ENCODE measurements around the gene PALLD. TPM values are rescaled to one million over a fixed set of nuclear protein-coding genes. Genes with fewer than 3 reads are reported as not detected.

PALLD gene
- total RNA-seq, 1 experiment from 2014 or later: 26.7 TPM

DNA sequence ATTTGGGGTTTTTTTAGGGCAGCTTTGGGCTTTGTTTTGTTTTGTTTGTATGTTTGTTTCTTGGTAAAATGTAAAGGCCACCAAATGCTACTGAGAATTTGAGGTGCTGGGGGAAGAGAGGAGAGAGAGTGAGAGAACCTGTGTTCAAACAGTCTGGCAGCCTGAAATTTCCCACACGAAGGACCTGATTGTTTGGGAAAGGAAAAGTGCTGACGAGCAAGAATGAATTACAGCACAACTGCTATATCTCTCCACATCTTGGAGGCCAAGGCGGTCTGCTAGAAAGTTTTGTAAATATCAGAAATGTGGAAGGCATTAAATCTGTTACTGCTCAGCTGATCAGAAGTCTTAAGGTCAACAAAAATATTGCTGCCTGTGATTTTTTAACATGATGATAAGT lies 170.5 kb downstream of the PALLD start:
- POLR2A ChIA-PET (ENCODE audit: unreplicated experiment): no interaction called here
- ATAC-seq: no peak
- no peak overlapping the region for H3K4me2 ChIP-seq (ENCODE audit: low read length)
- H2AFZ ChIP-seq (ENCODE audit: low read length): no peak overlapping the region
- no peaks in the 10 kb centered on the region for H3F3A ChIP-seq (ENCODE audit: low read length, unreplicated experiment)
- no peak overlapping the region for H3K27ac ChIP-seq (ENCODE audit: low read length)
- peaks cover 50% of the 10 kb centered on the region for H3K4me1 ChIP-seq (ENCODE audit: insufficient read depth, low read length)
- intact Hi-C loops (cut with micrococcal nuclease): no loop called here
- H3K36me3 ChIP-seq (ENCODE audit: low read depth, low read length): no peaks in the 10 kb centered on the region
- H3K9me2 ChIP-seq (replicated peaks; ENCODE audit: low read length): no peaks in the 10 kb centered on the region
- no peak overlapping the region for H3K4me3 ChIP-seq (ENCODE audit: low read length)
- H3K9me3 ChIP-seq (ENCODE audit: low read length): no peaks in the 10 kb centered on the region
- no peak for DNase-seq
- no peaks in the 10 kb centered on the region for H3K27me3 ChIP-seq (ENCODE audit: low read length)
- no peak overlapping the region for H3K9ac ChIP-seq (ENCODE audit: low read length)
- H4K20me1 ChIP-seq (ENCODE audit: low read length): no peaks in the 10 kb centered on the region
- no TSS peak for BruUV-seq (replicated peaks)
- TF ChIP-seq EZH2phosphoT487 (IDR thresholded peaks at IDR 0.05; ENCODE audit: borderline replicate concordance, low read length): no peak
- no peak for TF ChIP-seq EZH2 (IDR thresholded peaks at IDR 0.05; ENCODE audit: low read length, unreplicated experiment)
- TF ChIP-seq, protein P1, sequence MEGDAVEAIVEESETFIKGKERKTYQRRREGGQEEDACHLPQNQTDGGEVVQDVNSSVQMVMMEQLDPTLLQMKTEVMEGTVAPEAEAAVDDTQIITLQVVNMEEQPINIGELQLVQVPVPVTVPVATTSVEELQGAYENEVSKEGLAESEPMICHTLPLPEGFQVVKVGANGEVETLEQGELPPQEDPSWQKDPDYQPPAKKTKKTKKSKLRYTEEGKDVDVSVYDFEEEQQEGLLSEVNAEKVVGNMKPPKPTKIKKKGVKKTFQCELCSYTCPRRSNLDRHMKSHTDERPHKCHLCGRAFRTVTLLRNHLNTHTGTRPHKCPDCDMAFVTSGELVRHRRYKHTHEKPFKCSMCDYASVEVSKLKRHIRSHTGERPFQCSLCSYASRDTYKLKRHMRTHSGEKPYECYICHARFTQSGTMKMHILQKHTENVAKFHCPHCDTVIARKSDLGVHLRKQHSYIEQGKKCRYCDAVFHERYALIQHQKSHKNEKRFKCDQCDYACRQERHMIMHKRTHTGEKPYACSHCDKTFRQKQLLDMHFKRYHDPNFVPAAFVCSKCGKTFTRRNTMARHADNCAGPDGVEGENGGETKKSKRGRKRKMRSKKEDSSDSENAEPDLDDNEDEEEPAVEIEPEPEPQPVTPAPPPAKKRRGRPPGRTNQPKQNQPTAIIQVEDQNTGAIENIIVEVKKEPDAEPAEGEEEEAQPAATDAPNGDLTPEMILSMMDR (conservative IDR thresholded peaks at IDR 0.05; ENCODE audit: low read depth, low read length): no peak
- H3K79me2 ChIP-seq (ENCODE audit: low read length): peaks cover 32% of the 10 kb centered on the region
- CTCF ChIA-PET: no interaction called here

DNA sequence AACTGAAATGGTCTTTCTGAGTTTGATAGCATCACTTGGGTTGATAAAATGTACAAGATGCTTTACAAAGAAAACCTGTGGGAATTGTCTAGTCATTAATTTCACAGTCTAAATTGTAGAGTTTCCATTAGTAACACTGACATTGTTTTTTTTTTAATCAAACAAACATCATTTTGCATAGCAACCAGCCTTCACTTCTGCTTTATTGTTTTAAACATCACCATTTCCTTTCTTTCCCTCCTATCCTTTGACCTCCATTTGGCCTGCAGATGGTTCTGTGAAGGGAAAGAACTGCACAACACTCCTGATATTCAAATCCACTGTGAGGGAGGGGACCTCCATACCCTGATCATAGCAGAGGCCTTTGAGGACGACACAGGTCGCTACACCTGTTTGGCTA lies 171.1 kb downstream of the PALLD start:
- Histone ChIP-seq H3K9me2 (replicated peaks; ENCODE audit: low read length) (no peaks in the 10 kb centered on the region), H4K20me1 (ENCODE audit: low read length) (no peaks in the 10 kb centered on the region), H3K27ac (ENCODE audit: low read length) (no peak overlapping the region), H3K27me3 (ENCODE audit: low read length) (no peaks in the 10 kb centered on the region), H3K79me2 (ENCODE audit: low read length) (peaks cover 30% of the 10 kb centered on the region), H3F3A (ENCODE audit: low read length, unreplicated experiment) (no peaks in the 10 kb centered on the region), H2AFZ (ENCODE audit: low read length) (no peak overlapping the region), H3K9ac (ENCODE audit: low read length) (no peak overlapping the region), H3K36me3 (ENCODE audit: low read depth, low read length) (no peaks in the 10 kb centered on the region), H3K4me1 (ENCODE audit: insufficient read depth, low read length) (peaks cover 44% of the 10 kb centered on the region), H3K9me3 (ENCODE audit: low read length) (no peaks in the 10 kb centered on the region), H3K4me2 (ENCODE audit: low read length) (no peak overlapping the region), H3K4me3 (ENCODE audit: low read length) (no peak overlapping the region)
- no TSS peak for BruUV-seq (replicated peaks)
- intact Hi-C loops (cut with micrococcal nuclease): no loop called here
- ATAC-seq (no peak), DNase-seq (no peak)
- TF ChIP-seq EZH2 (IDR thresholded peaks at IDR 0.05; ENCODE audit: low read length, unreplicated experiment) (no peak), EZH2phosphoT487 (IDR thresholded peaks at IDR 0.05; ENCODE audit: borderline replicate concordance, low read length) (no peak)
- TF ChIP-seq, protein P1 (conservative IDR thresholded peaks at IDR 0.05; ENCODE audit: low read depth, low read length): no peak
- POLR2A ChIA-PET (ENCODE audit: unreplicated experiment): no interaction called here
- CTCF ChIA-PET: no interaction called here

DNA sequence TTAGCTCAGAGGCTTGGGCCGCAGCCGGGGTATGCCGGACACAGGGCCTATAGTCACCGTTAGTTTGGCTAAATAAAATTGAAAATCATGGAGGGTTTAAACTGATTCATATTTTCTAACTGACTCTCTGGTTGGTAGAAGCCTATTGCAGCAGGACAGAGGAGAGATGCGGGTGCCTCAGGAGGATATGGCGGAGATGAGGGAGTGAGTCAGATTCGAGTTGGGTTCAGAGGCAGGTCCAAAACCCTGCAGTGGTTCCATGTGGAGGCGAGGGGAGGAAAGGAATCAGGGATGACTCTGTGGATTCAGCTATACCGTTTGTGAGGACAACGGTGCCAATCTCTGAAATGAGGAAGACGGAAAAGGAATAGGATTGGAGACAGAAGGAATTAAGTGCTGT lies 176.6 kb downstream of the PALLD start:
- Histone ChIP-seq H4K20me1 (ENCODE audit: low read length) (no peaks in the 10 kb centered on the region), H3K4me2 (ENCODE audit: low read length) (no peak overlapping the region), H3K27me3 (ENCODE audit: low read length) (no peaks in the 10 kb centered on the region), H3K27ac (ENCODE audit: low read length) (no peak overlapping the region), H3F3A (ENCODE audit: low read length, unreplicated experiment) (no peaks in the 10 kb centered on the region), H2AFZ (ENCODE audit: low read length) (no peak overlapping the region), H3K9me3 (ENCODE audit: low read length) (no peaks in the 10 kb centered on the region), H3K4me3 (ENCODE audit: low read length) (no peak overlapping the region), H3K9me2 (replicated peaks; ENCODE audit: low read length) (no peaks in the 10 kb centered on the region), H3K36me3 (ENCODE audit: low read depth, low read length) (0 out of 2 replicates have a peak, but pooled peaks cover 2% of the 10 kb centered on the region), H3K79me2 (ENCODE audit: low read length) (no peaks in the 10 kb centered on the region), H3K9ac (ENCODE audit: low read length) (no peak overlapping the region), H3K4me1 (ENCODE audit: insufficient read depth, low read length) (no peaks in the 10 kb centered on the region; the same call in 1 of the 2 replicates)
- ChIA-PET CTCF (no interaction called here), POLR2A (ENCODE audit: unreplicated experiment) (no interaction called here)
- intact Hi-C loops (cut with micrococcal nuclease): no loop called here
- TF ChIP-seq, protein P1 (conservative IDR thresholded peaks at IDR 0.05; ENCODE audit: low read depth, low read length): no peak
- TF ChIP-seq EZH2 (IDR thresholded peaks at IDR 0.05; ENCODE audit: low read length, unreplicated experiment): no peak
- no peak for TF ChIP-seq EZH2phosphoT487 (IDR thresholded peaks at IDR 0.05; ENCODE audit: borderline replicate concordance, low read length)
- ATAC-seq (no peak), DNase-seq (no peak)
- no TSS peak for BruUV-seq (replicated peaks)
